Panc1 (cell line): ENCODE data around the gene STAT5A. TPM values are rescaled to one million over a fixed set of nuclear protein-coding genes. Genes with fewer than 3 reads are reported as not detected.

Experiments used
- ATAC-seq: fragments of 200-7000 bp; cut with Tn5 transposase; 2 replicates; pipeline ENCODE4 v1.9.1; 2020; ENCODE audit warnings: mild to moderate bottlenecking, moderate library complexity
- BruUV-seq: library from RNA; stranded (reverse); fragments of 400-500 nt; replicated peaks from 2 replicates; lab custom pipeline; 2021; lab: Mats Ljungman, UMichigan
- CTCF ChIA-PET: fragments of 300-600 bp; sonication (Branson Sonifier 250); formaldehyde crosslinking; loops from one replicate; lab custom pipeline; 2022; ENCODE audit warnings: antibody characterized with exemption; lab: Charles Lee
- POLR2A ChIA-PET: fragments of 300-600 bp; sonication (Branson Sonifier 250); formaldehyde crosslinking; loops from one replicate; lab custom pipeline; 2022; ENCODE audit warnings: antibody characterized with exemption; lab: Charles Lee
- DNase-seq: peaks from one replicate; pipeline ENCODE4 v3.0.0-alpha.2; 2010; ENCODE audit warnings: low read depth, low spot score
- H3K27ac ChIP-seq: 2 replicates; pipeline ENCODE4 v1.5.1; 2011; ENCODE audit warnings: mild to moderate bottlenecking, low read length, inconsistent platforms
- H3K27me3 ChIP-seq: fragments of 200-500 bp; sonication (Bioruptor generic); 2 replicates; pipeline ENCODE4 v1.6.0; 2014; ENCODE audit warnings: low read length, inconsistent platforms; ENCODE audit not compliant: control insufficient read depth, insufficient read depth
- H3K36me3 ChIP-seq: fragments of 200-500 bp; sonication (Bioruptor generic); 2 replicates; pipeline ENCODE4 v1.5.1; 2014; ENCODE audit warnings: inconsistent platforms, mild to moderate bottlenecking, low read length, moderate library complexity; ENCODE audit not compliant: control insufficient read depth, insufficient read depth
- H3K4me1 ChIP-seq: 2 replicates; pipeline ENCODE4 v1.5.1; 2011; ENCODE audit warnings: inconsistent platforms, mild to moderate bottlenecking, low read length, moderate library complexity; ENCODE audit not compliant: control insufficient read depth, insufficient read depth
- H3K4me3 ChIP-seq, 2 experiments: 2 replicates each; pipeline ENCODE4 v1.5.1; 2011 to 2012; ENCODE audit warnings: low read depth in 2 of 2, low read length in 2 of 2, mild to moderate bottlenecking in 2 of 2, inconsistent platforms in 1 of 2, moderate library complexity in 1 of 2
- H3K9me3 ChIP-seq: fragments of 200-500 bp; sonication (Bioruptor generic); 2 replicates; pipeline ENCODE4 v1.5.1; 2014; ENCODE audit warnings: low read depth, mild to moderate bottlenecking, inconsistent platforms, low read length, moderate library complexity; ENCODE audit not compliant: control insufficient read depth, insufficient read depth
- CTCF ChIP-seq: fragments of 450-650 bp; IDR thresholded peaks from 2 replicates; pipeline ENCODE4 v1.5.1; 2017; ENCODE audit warnings: mild to moderate bottlenecking
- POLR2AphosphoS5 ChIP-seq: IDR thresholded peaks from 2 replicates; pipeline ENCODE4 v1.6.1; 2012; ENCODE audit warnings: mild to moderate bottlenecking, low read depth, low read length, moderate library complexity
- REST ChIP-seq, 2 experiments: IDR thresholded peaks; 2 replicates each; pipeline ENCODE4 v1.6.1; 2011 to 2012; ENCODE audit warnings: low read depth in 2 of 2, control low read depth in 1 of 2, low read length in 1 of 2, mild to moderate bottlenecking in 1 of 2, moderate library complexity in 1 of 2; ENCODE audit not compliant: insufficient read depth in 1 of 2
- SIN3A ChIP-seq: IDR thresholded peaks from 2 replicates; pipeline ENCODE4 v1.6.1; 2012; ENCODE audit warnings: low read depth, mild to moderate bottlenecking, low read length, moderate library complexity, borderline replicate concordance; ENCODE audit not compliant: insufficient read depth
- TCF7L2 ChIP-seq: IDR thresholded peaks from 2 replicates; pipeline ENCODE4 v1.6.1; 2011; ENCODE audit warnings: mild to moderate bottlenecking, low read depth, low read length, inconsistent platforms
- in situ Hi-C: cut with HindIII; loops from 2 replicates; pipeline ENCODE4 v1.10.0; 2016; ENCODE audit warnings: low sequenced_read_pairs, low pct_unique_long_range_greater_than_20kb
- intact Hi-C: fragments of 100-400 bp; cut with micrococcal nuclease; formaldehyde crosslinking; loops from one replicate; pipeline ENCODE4 v1.10.0; 2022; ENCODE audit not compliant: unreplicated experiment
- total RNA-seq: library from RNA; stranded (reverse); gene quantifications from one replicate; pipeline ENCODE4 v1.2.1, GENCODE V29; 2021; ENCODE audit not compliant: unreplicated experiment

STAT5A gene
- total RNA-seq, 1 experiment from 2014 or later = 26.7 TPM

GRCh38 chr17:42311240-42312034 lies 23.1 kb downstream of the STAT5A start:
- CTCF ChIA-PET = interaction anchor here (0.7 kb wide), 1 partner anchor 59 kb away, joined by 3 read pairs; no protein-coding TSS in a partner anchor
- H3K9me3 ChIP-seq = no peaks in the 10 kb centered on the region
- intact Hi-C loops (loop anchor here (10.0 kb wide), 1 partner anchor 213 kb away; no protein-coding TSS in a partner anchor), in situ Hi-C loops (no loop called here)
- TF ChIP-seq TCF7L2 = no peak
- no peak for TF ChIP-seq CTCF
- TF ChIP-seq REST (IDR thresholded peaks at IDR 0.05; ENCODE audit: insufficient read depth in 1 of 2, low read depth in 2 of 2, low read length in 1 of 2) = no peak
- TF ChIP-seq POLR2AphosphoS5 = no peak
- no peak for TF ChIP-seq SIN3A
- peak; percentile 42 for ATAC-seq
- DNase-seq = no peak
- H3K36me3 ChIP-seq = no peaks in the 10 kb centered on the region
- H3K4me3 ChIP-seq = no peak overlapping the region
- H3K27ac ChIP-seq = peak overlapping the region; percentile 84
- H3K27me3 ChIP-seq = no peaks in the 10 kb centered on the region
- H3K4me1 ChIP-seq = peaks cover 46% of the 10 kb centered on the region
- POLR2A ChIA-PET = no interaction called here
- TSS peak; percentile 89 for BruUV-seq

GRCh38 chr17:42312035-42312284 lies 23.7 kb downstream of the STAT5A start:
- H3K9me3 ChIP-seq = no peaks in the 10 kb centered on the region
- CTCF ChIA-PET = no interaction called here
- no TSS peak for BruUV-seq
- peak overlapping the region; percentile 84 for H3K27ac ChIP-seq
- in situ Hi-C loops (no loop called here), intact Hi-C loops (loop anchor here (10.0 kb wide), 1 partner anchor 213 kb away; no protein-coding TSS in a partner anchor)
- no peaks in the 10 kb centered on the region for H3K36me3 ChIP-seq
- no peak for TF ChIP-seq SIN3A
- no peak for TF ChIP-seq CTCF
- no peak for TF ChIP-seq REST (IDR thresholded peaks at IDR 0.05; ENCODE audit: insufficient read depth in 1 of 2, low read depth in 2 of 2, low read length in 1 of 2)
- no peak for TF ChIP-seq TCF7L2
- TF ChIP-seq POLR2AphosphoS5 = no peak
- ATAC-seq = no peak
- peaks cover 49% of the 10 kb centered on the region for H3K4me1 ChIP-seq
- POLR2A ChIA-PET = no interaction called here
- no peak overlapping the region for H3K4me3 ChIP-seq
- H3K27me3 ChIP-seq = no peaks in the 10 kb centered on the region
- no peak for DNase-seq
